Activated CD8-positive, alpha-beta memory T cell treated with anti-CD3 and anti-CD28 coated beads for 48 hours (primary cell): Measurements from ENCODE around the gene TRIM56.
A peak's percentile ranks its signal among the peaks of the same experiment; 100 is the strongest.
"Not testable (repeated sequence)": the region's sequence is repeated elsewhere in the genome, so short reads cannot be mapped to it uniquely, and the experiment has no call there.

Experiments
- DNase-seq, 3 experiments: peaks; one replicate each; pipeline ENCODE4 v3.0.0-alpha.2; 2020; ENCODE audit warnings: low read depth in 2 of 3, low spot score in 2 of 3

TRIM56 gene

GRCh38 chr7:101085162-101085964 lies at the start of gene TRIM56:
TSS of gene TRIM56 (plus strand) at chr7:101085481. CDS start at chr7:101087313, 1,832 bp downstream.
- peak; percentile 50 to 72 (median 69) for DNase-seq

GRCh38 chr7:101035941-101036340 lies 49.3 kb upstream of the TRIM56 start:
- no peak for DNase-seq

GRCh38 chr7:101041283-101041682 lies 44.0 kb upstream of the TRIM56 start:
- DNase-seq = not testable (repeated sequence)

DNA sequence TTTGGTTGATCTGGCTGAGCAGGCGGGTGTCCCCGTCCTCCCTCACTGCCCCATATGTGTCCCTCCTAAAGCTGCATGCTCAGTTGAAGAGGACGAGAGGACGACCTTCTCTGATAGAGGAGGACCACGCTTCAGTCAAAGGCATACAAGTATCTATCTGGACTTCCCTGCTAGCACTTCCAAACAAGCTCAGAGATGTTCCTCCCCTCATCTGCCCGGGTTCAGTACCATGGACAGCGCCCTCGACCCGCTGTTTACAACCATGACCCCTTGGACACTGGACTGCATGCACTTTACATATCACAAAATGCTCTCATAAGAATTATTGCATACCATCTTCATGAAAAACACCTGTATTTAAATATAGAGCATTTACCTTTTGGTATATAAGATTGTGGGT lies 26.9 kb upstream of the TRIM56 start:
- DNase-seq = peak in 2 of 3 experiments; percentile 6 to 41

DNA sequence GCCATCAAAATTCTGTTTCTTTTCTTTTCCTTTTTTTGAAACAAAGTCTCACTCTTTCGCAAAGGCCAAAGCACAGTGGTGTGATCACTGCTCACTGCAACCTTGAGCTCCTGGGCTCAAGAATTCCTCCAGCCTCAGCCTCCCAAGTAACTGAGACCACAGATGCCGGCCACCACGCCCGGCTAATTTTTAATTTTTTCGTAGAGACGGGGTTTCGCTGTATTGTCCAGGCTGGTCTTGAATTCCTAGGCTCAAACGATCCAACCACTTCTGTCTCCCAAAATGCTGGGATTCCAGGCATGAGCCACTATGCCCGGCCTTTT lies 25.7 kb upstream of the TRIM56 start:
- no peak for DNase-seq

DNA sequence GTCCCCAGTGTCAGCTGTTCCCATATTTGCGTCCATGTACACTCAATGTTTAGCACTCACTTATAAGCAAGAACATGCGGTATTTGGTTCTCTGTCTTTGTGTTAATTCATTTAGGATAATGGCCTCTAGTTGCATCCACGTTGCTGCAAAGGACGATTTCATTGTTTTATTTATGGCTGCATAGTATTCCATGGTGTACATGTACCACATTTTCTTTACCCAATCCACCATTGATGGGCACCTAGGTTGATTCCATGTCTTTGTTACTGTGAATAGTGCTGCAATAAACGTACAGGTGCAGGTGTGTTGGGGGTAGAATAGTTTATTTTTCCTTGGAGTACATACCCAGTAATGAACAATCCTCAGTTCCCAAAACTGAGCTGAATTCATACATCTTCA lies 24.3 kb upstream of the TRIM56 start:
- DNase-seq = no peak

DNA sequence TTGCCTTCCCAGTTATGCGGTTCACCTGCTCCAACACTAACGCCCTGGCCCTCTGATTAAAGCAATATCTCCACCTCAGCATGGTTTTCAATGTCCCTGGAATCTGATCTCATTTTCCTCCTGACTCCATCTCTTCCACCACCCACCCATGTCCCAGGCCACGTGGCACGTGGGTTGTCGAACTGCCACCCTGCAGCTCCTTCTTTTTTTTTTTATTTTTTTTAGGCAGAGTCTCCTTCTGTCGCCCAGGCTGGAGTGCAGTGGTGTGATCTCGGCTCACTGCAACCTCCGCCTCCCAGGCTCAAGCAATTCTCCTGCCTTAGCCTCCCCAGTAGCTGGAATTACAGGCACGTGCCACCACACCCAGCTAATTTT lies 21.1 kb upstream of the TRIM56 start:
- not testable (repeated sequence) for DNase-seq

- DNase-seq = not testable (repeated sequence)
Observed at GRCh38 chr7:101065162-101065561, 20.1 kb upstream of the TRIM56 start.

GRCh38 chr7:101066141-101066832 lies 19.0 kb upstream of the TRIM56 start:
- DNase-seq = no peak

- no peak for DNase-seq
Observed at GRCh38 chr7:101066833-101067177, 18.5 kb upstream of the TRIM56 start.

DNA sequence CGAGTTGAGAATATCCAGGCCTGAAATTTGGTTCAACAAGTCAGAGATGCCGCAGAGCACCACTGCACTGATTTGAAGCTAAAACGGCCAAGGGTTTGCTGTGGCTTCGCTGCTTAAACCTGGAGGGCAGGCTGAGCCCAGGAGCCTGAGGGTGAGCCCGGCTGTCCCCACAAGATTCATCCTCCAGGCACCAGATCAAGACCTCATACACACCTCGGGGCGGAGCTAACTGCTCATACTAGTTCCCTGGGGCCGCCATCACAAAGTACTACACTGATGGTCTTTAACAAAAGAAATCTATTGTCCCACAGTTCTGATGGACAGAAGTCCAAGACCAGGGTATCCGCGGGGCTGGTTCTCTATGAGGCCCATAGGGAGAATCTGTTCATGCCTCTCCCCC lies 16.9 kb upstream of the TRIM56 start:
- DNase-seq = no peak

GRCh38 chr7:101071362-101072104 lies 13.7 kb upstream of the TRIM56 start:
- DNase-seq = not testable (repeated sequence)

DNA sequence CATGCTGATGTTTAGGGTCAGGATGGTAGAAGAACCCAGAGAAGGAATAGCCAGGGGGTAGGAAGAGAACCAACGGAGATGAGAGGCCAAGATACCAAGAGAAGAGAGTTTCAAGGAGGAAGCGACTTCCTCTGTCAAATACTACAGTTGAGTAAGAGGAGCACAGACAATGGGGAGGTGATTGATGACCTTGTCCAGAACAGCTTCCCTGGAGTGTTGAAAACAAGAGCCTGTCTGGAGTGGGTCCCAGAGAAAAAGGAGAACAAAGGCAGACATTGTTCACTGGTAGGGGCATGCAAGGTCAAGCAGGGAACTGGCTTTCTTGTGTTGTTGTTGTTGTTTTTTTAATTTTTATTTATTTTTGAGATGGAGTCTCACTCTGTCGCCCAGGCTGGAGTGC lies 9.6 kb upstream of the TRIM56 start:
- DNase-seq = no peak

- DNase-seq = not testable (repeated sequence)
Observed at GRCh38 chr7:101076183-101076582, 9.1 kb upstream of the TRIM56 start.

DNA sequence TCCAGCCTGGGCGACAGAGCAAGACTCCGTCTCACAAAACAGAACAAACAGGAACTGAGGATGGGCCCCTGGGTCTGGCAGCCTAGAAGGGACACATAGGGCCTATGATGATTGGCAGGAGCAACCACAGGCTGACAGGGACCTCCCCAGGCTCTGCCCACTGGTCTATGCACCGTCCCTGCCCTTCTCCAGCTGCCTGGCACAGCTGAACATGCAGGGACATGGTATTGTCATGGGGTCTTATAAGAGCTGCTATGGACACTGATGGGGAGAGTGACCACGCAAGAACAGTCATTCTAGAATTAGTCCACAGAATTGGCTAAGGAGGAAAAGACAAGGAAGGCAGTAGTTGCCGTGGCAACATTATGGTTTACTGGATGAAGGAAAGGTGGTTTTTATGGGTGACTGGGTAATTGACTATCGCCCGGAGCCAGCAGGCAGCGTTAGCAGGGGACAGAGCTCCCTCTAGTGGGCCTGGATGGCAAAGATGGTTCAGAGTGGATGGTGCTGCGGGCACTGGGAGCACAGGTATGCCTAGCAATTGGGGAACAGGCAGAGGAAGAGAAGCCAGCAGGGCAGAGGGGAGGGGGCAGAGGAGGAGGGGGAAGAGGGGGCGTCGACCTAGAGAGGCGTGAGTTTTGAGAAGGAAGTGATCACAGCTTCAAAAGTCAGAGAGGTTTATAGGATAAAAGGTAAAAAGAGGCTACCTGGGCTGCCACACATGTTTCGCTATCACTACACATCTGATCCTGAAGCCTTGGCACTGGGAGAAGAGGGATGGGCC lies 7.8 kb upstream of the TRIM56 start:
- DNase-seq = peak; percentile 61 to 78 (median 65)

DNA sequence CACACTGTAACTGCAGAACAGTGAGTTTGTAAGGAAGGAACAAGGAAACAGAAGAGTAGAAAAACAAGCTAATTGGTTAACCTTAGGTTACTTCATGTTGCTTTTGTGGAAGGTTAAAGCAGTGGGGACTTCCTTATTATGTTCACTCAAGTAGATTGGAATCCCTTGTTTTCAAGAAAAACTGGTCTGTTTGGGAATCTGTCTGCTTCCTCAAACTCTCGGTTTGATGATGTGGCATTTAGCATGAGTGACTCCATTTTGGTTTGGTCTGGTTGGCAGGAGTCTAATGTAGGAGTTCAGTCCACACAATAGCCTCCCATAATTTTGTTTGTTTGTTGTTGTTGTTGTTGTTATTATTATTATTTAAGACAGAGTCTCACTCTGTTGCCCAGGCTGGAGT lies 3.8 kb upstream of the TRIM56 start:
- no peak for DNase-seq

GRCh38 chr7:101084865-101085161 lies 468 bp upstream of the TRIM56 start:
- no peak for DNase-seq

- DNase-seq = no peak
Observed at GRCh38 chr7:101087334-101088068, 2.2 kb downstream of the TRIM56 start.

DNA sequence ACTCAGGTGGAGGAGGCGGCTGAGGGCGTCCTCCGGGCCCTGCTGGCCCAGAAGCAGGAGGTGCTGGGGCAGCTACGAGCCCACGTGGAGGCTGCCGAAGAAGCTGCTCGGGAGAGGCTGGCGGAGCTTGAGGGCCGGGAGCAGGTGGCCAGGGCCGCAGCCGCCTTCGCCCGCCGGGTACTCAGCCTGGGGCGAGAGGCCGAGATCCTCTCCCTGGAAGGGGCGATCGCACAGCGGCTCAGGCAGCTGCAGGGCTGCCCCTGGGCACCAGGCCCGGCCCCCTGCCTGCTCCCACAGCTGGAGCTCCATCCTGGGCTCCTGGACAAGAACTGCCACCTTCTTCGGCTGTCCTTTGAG lies 2.8 kb downstream of the TRIM56 start:
- DNase-seq = no peak

GRCh38 chr7:101088858-101089529 lies 3.7 kb downstream of the TRIM56 start:
- no peak for DNase-seq
